ENCODE measurements around the gene FGF14.

FGF14 gene

DNA sequence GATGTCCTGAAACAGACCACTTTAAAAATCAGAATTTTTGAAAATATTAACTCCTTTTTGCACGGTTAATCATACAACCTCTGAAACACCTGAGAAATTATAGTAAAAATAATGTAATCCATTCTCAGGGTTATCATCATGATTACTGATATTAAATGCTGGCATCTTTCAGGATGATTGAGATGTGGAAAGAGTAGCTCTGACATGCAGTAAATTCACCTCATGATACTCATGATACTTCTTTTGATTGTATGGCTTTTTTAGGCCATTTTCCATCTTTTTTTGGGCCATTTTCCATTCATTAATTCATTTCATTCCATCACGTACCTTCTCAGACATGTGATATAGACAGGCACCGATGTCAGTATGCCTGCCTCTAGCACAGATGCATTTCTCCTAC is 85.1 kb downstream of the FGF14 start:
- Histone ChIP-seq H3K9me3 (ENCODE audit: control insufficient read depth in 1 of 2, low read length in 2 of 2) (no peaks in the 10 kb centered on the region), H3K27ac (ENCODE audit: low read depth, low read length) (no peak overlapping the region), H3K36me3 (ENCODE audit: control insufficient read depth in 1 of 2, insufficient read depth in 2 of 2, low read length in 2 of 2) (no peaks in the 10 kb centered on the region), H3K4me1 (ENCODE audit: control insufficient read depth in 1 of 2, insufficient read depth in 2 of 2, low read length in 2 of 2) (no peaks in the 10 kb centered on the region), H3K27me3 (ENCODE audit: control insufficient read depth in 1 of 2, insufficient read depth in 2 of 2, low read length in 2 of 2) (no peaks in the 10 kb centered on the region), H3K4me3 (ENCODE audit: low read depth in 1 of 2, low read length in 2 of 2) (no peak overlapping the region), H3K9ac (ENCODE audit: low read depth in 1 of 2, low read length in 2 of 2) (no peak overlapping the region)

DNA sequence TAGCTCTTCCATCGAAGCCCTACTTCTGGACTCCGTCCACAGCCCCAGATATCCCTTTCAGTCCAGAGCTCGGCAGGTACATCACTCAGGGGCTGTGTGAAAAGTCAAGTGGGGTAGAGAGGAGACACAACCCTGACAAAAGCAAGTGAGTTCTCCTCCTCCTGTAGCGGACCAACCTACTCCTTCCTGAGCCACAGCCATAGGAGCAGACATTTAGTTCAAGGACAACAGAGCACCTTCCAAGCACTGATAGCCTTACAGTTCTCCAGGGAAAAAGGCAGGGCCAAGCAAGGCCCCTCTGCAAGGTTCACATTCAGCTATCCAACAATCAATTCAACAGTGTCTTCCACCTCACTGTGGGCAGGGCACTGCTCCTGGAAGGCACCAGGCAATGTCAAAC is 89.0 kb downstream of the FGF14 start:
- Histone ChIP-seq H3K36me3 (ENCODE audit: control insufficient read depth in 1 of 2, insufficient read depth in 2 of 2, low read length in 2 of 2) (no peaks in the 10 kb centered on the region), H3K9me3 (ENCODE audit: control insufficient read depth in 1 of 2, low read length in 2 of 2) (no peaks in the 10 kb centered on the region), H3K4me3 (ENCODE audit: low read depth in 1 of 2, low read length in 2 of 2) (no peak overlapping the region), H3K4me1 (ENCODE audit: control insufficient read depth in 1 of 2, insufficient read depth in 2 of 2, low read length in 2 of 2) (no peaks in the 10 kb centered on the region), H3K9ac (ENCODE audit: low read depth in 1 of 2, low read length in 2 of 2) (no peak overlapping the region), H3K27ac (ENCODE audit: low read depth, low read length) (no peak overlapping the region), H3K27me3 (ENCODE audit: control insufficient read depth in 1 of 2, insufficient read depth in 2 of 2, low read length in 2 of 2) (no peaks in the 10 kb centered on the region)

DNA sequence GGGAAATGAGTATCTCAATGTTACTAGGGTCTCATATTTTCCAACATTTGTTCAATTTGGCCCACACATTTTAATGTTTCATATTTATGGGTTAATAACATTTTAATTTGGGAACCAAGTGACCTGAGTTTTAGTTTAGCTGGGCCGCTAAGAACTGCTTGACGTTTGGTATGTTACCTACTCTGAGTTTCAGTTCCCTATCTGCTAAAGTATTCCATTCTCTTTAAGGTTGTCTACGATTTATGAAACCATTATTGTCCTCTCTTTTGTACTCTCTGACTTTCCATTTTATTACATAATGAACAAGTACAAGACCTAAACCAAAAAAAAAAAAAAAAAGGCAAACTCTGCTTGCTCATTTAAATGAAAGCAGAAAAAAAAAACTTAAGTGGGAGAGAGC is 89.9 kb downstream of the FGF14 start:
- Histone ChIP-seq H3K4me3 (ENCODE audit: low read depth in 1 of 2, low read length in 2 of 2) (no peak overlapping the region), H3K9me3 (ENCODE audit: control insufficient read depth in 1 of 2, low read length in 2 of 2) (no peaks in the 10 kb centered on the region), H3K9ac (ENCODE audit: low read depth in 1 of 2, low read length in 2 of 2) (no peak overlapping the region), H3K27me3 (ENCODE audit: control insufficient read depth in 1 of 2, insufficient read depth in 2 of 2, low read length in 2 of 2) (no peaks in the 10 kb centered on the region), H3K27ac (ENCODE audit: low read depth, low read length) (no peak overlapping the region), H3K4me1 (ENCODE audit: control insufficient read depth in 1 of 2, insufficient read depth in 2 of 2, low read length in 2 of 2) (no peaks in the 10 kb centered on the region), H3K36me3 (ENCODE audit: control insufficient read depth in 1 of 2, insufficient read depth in 2 of 2, low read length in 2 of 2) (no peaks in the 10 kb centered on the region)

DNA sequence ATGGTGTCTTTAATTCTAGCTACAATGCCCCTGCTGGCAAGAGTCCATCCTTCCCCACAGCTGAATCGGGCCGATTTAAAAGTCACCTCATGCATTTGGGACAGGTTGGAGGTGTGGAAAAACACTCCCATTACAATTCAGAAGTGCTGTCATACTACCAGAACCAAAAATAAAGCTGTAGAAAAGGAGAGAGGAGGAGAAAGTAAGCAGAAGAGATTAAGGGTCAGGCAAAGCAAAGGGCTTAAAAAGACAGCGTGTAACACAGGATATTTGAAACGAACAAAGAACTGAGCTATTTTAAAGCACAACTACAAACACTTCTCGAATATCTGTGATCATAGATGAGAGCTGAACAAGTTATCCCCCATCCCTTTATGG is 90.4 kb downstream of the FGF14 start:
- H3K4me1 ChIP-seq (ENCODE audit: control insufficient read depth in 1 of 2, insufficient read depth in 2 of 2, low read length in 2 of 2): no peaks in the 10 kb centered on the region
- no peak overlapping the region for H3K9ac ChIP-seq (ENCODE audit: low read depth in 1 of 2, low read length in 2 of 2)
- H3K9me3 ChIP-seq (ENCODE audit: control insufficient read depth in 1 of 2, low read length in 2 of 2): no peaks in the 10 kb centered on the region
- H3K27ac ChIP-seq (ENCODE audit: low read depth, low read length): no peak overlapping the region
- H3K27me3 ChIP-seq (ENCODE audit: control insufficient read depth in 1 of 2, insufficient read depth in 2 of 2, low read length in 2 of 2): no peaks in the 10 kb centered on the region
- no peaks in the 10 kb centered on the region for H3K36me3 ChIP-seq (ENCODE audit: control insufficient read depth in 1 of 2, insufficient read depth in 2 of 2, low read length in 2 of 2)
- H3K4me3 ChIP-seq (ENCODE audit: low read depth in 1 of 2, low read length in 2 of 2): no peak overlapping the region

DNA sequence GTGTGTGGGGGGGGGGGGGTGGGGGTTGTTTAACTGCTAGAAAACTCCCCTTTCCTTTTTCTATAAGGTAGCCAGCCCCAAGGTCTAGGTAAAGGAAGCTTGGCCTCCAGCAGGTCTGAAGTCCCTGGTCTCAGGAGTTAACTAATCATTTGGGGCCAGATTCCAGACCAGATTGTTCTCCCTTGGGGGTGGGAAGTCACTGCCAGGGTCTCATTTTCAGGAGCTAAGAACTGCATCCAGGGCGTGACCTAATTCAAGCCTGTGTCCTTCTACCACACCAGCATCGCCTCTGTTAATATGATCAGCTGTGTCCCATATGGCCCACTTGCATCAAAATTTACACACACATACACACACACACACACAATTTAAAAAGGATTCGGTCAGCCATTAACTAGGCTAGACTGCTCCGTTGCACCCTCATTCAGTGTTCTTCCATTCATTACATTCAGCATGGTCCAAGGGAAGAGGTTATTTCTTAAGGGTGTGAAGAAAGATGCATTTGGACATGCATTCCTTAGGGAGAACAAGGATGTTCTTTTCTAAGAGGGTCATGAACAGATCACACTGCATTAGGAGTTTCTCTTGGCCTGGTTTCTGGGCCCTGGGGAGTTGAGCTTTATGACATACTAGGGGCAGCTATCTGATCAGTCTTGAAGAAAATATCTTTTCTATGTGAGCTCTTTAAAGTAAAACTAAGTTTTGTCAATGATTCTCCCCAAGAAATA is 91.0 kb downstream of the FGF14 start:
- no peak overlapping the region for H3K27ac ChIP-seq (ENCODE audit: low read depth, low read length)
- no peak overlapping the region for H3K4me3 ChIP-seq (ENCODE audit: low read depth in 1 of 2, low read length in 2 of 2)
- H3K36me3 ChIP-seq (ENCODE audit: control insufficient read depth in 1 of 2, insufficient read depth in 2 of 2, low read length in 2 of 2): no peaks in the 10 kb centered on the region
- H3K9ac ChIP-seq (ENCODE audit: low read depth in 1 of 2, low read length in 2 of 2): no peak overlapping the region
- H3K9me3 ChIP-seq (ENCODE audit: control insufficient read depth in 1 of 2, low read length in 2 of 2): no peaks in the 10 kb centered on the region
- H3K4me1 ChIP-seq (ENCODE audit: control insufficient read depth in 1 of 2, insufficient read depth in 2 of 2, low read length in 2 of 2): no peaks in the 10 kb centered on the region
- H3K27me3 ChIP-seq (ENCODE audit: control insufficient read depth in 1 of 2, insufficient read depth in 2 of 2, low read length in 2 of 2): no peaks in the 10 kb centered on the region

DNA sequence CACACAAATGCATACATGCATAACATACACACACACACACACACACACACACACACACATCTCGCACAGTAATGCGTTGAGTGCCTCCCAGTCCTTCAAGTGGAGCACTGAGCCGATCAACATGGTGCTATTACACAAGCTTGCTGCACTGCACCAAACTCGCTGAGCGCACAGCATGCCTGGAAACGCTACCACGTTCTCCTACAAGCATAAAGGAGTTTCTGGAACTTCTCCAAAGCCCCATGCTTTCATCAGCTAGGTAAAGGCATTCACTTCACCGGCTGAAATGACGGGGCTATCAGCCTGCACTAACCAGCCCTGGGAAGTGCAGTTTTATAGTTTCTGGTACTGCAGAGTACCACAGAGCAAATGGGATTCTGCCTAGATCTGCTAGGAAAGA is 92.7 kb downstream of the FGF14 start:
- Histone ChIP-seq H3K36me3 (ENCODE audit: control insufficient read depth in 1 of 2, insufficient read depth in 2 of 2, low read length in 2 of 2) (no peaks in the 10 kb centered on the region), H3K27me3 (ENCODE audit: control insufficient read depth in 1 of 2, insufficient read depth in 2 of 2, low read length in 2 of 2) (no peaks in the 10 kb centered on the region), H3K4me1 (ENCODE audit: control insufficient read depth in 1 of 2, insufficient read depth in 2 of 2, low read length in 2 of 2) (no peaks in the 10 kb centered on the region), H3K9ac (ENCODE audit: low read depth in 1 of 2, low read length in 2 of 2) (no peak overlapping the region), H3K4me3 (ENCODE audit: low read depth in 1 of 2, low read length in 2 of 2) (no peak overlapping the region), H3K27ac (ENCODE audit: low read depth, low read length) (no peak overlapping the region), H3K9me3 (ENCODE audit: control insufficient read depth in 1 of 2, low read length in 2 of 2) (no peaks in the 10 kb centered on the region)

DNA sequence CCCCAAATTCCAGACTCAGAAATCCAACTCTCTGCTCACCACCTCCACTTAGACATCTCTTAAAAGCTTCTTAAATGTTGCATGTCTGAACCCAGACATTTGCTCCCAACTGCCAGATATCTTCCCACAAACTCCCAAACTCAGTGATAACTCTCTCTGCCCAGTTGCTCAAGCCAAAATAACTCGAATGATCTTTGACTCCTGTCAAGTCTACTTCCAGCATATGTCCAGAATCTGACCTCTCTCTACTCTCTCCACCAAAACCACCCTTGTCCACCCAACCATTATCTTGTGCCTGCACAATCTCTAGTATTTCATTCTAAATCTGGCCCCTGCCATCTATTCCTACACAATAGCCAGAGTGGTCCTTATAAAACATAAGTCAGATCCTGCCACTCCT is 99.3 kb downstream of the FGF14 start:
- H3K36me3 ChIP-seq (ENCODE audit: control insufficient read depth in 1 of 2, insufficient read depth in 2 of 2, low read length in 2 of 2): no peaks in the 10 kb centered on the region
- H3K4me1 ChIP-seq (ENCODE audit: control insufficient read depth in 1 of 2, insufficient read depth in 2 of 2, low read length in 2 of 2): no peaks in the 10 kb centered on the region
- no peaks in the 10 kb centered on the region for H3K27me3 ChIP-seq (ENCODE audit: control insufficient read depth in 1 of 2, insufficient read depth in 2 of 2, low read length in 2 of 2)
- H3K9me3 ChIP-seq (ENCODE audit: control insufficient read depth in 1 of 2, low read length in 2 of 2): no peaks in the 10 kb centered on the region
- no peak overlapping the region for H3K9ac ChIP-seq (ENCODE audit: low read depth in 1 of 2, low read length in 2 of 2)
- no peak overlapping the region for H3K27ac ChIP-seq (ENCODE audit: low read depth, low read length)
- no peak overlapping the region for H3K4me3 ChIP-seq (ENCODE audit: low read depth in 1 of 2, low read length in 2 of 2)

DNA sequence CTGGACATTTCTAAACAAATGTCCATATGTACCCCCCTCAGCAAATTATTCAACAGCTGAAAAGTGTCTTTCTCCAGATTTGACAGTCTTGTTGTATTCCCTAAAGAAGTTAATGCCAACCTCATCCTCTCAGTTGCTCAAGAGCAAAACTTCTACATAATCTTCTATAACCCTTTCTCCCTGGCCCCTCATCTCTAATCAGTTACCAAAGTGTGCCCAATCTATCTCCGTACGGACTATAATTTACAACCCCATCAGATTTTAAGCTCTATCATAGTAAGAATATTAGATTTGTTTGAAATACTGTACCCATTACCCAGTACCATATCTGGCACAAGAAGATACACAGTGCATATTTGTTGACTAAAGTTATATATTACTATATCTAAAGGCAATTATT is 101.5 kb downstream of the FGF14 start:
- Histone ChIP-seq H3K4me1 (ENCODE audit: control insufficient read depth in 1 of 2, insufficient read depth in 2 of 2, low read length in 2 of 2) (no peaks in the 10 kb centered on the region), H3K9ac (ENCODE audit: low read depth in 1 of 2, low read length in 2 of 2) (no peak overlapping the region), H3K4me3 (ENCODE audit: low read depth in 1 of 2, low read length in 2 of 2) (no peak overlapping the region), H3K27ac (ENCODE audit: low read depth, low read length) (no peak overlapping the region), H3K27me3 (ENCODE audit: control insufficient read depth in 1 of 2, insufficient read depth in 2 of 2, low read length in 2 of 2) (no peaks in the 10 kb centered on the region), H3K36me3 (ENCODE audit: control insufficient read depth in 1 of 2, insufficient read depth in 2 of 2, low read length in 2 of 2) (no peaks in the 10 kb centered on the region), H3K9me3 (ENCODE audit: control insufficient read depth in 1 of 2, low read length in 2 of 2) (no peaks in the 10 kb centered on the region)

DNA sequence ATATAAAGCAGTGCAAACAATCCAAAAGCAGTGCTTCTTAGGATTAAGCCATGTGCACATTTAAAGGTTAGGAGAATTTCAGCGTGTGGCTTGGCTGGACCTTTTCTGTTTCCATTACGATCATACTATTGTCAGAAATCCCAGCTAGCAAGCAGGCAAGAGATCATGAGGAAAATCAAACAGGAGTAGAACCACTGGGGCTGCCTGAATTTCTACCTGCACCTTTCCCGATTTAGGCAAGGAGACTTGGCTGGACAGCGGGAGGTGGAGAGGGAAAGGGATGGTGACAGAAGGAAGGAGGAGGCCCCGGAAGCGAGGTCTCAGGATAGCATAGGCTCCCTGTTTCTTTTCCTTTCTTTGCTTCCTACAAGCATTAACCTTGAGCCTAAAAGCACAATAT is 102.5 kb downstream of the FGF14 start:
- Histone ChIP-seq H3K27ac (ENCODE audit: low read depth, low read length) (no peak overlapping the region), H3K27me3 (ENCODE audit: control insufficient read depth in 1 of 2, insufficient read depth in 2 of 2, low read length in 2 of 2) (no peaks in the 10 kb centered on the region), H3K4me1 (ENCODE audit: control insufficient read depth in 1 of 2, insufficient read depth in 2 of 2, low read length in 2 of 2) (no peaks in the 10 kb centered on the region), H3K9ac (ENCODE audit: low read depth in 1 of 2, low read length in 2 of 2) (no peak overlapping the region), H3K4me3 (ENCODE audit: low read depth in 1 of 2, low read length in 2 of 2) (no peak overlapping the region), H3K36me3 (ENCODE audit: control insufficient read depth in 1 of 2, insufficient read depth in 2 of 2, low read length in 2 of 2) (no peaks in the 10 kb centered on the region), H3K9me3 (ENCODE audit: control insufficient read depth in 1 of 2, low read length in 2 of 2) (no peaks in the 10 kb centered on the region)

DNA sequence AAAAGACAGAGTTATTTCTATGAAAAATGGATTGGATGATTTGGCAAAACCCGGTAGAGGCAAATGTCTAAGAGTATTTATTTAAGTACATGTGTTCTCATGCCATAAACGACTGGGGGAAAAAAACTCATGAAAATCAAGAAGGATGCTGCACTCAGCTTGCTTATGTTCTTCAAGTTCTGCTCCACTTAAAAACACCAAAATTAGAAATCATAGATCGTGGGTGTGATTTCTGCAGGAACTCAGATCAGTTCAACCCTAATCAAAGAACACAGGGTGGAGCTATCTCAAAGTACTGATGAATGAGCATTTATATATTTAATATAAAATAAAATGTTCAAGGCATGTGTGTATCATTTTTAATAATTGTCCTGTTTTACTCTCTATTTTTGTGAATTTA is 103.8 kb downstream of the FGF14 start:
- Histone ChIP-seq H3K4me1 (ENCODE audit: control insufficient read depth in 1 of 2, insufficient read depth in 2 of 2, low read length in 2 of 2) (no peaks in the 10 kb centered on the region), H3K9ac (ENCODE audit: low read depth in 1 of 2, low read length in 2 of 2) (no peak overlapping the region), H3K4me3 (ENCODE audit: low read depth in 1 of 2, low read length in 2 of 2) (no peak overlapping the region), H3K9me3 (ENCODE audit: control insufficient read depth in 1 of 2, low read length in 2 of 2) (no peaks in the 10 kb centered on the region), H3K36me3 (ENCODE audit: control insufficient read depth in 1 of 2, insufficient read depth in 2 of 2, low read length in 2 of 2) (no peaks in the 10 kb centered on the region), H3K27me3 (ENCODE audit: control insufficient read depth in 1 of 2, insufficient read depth in 2 of 2, low read length in 2 of 2) (no peaks in the 10 kb centered on the region), H3K27ac (ENCODE audit: low read depth, low read length) (no peak overlapping the region)
